H9 (cell line): ENCODE data around the gene GRK3. TPM values are rescaled to one million over a fixed set of nuclear protein-coding genes. Genes with fewer than 3 reads are reported as not detected.

ENCODE experiments used
- DNase-seq: peaks from one replicate; pipeline ENCODE4 v3.0.0-alpha.2; 2017
- H2AFZ ChIP-seq: one replicate; pipeline ENCODE4 v1.6.1; 2013; ENCODE audit warnings: mild to moderate bottlenecking, low read length, control low read depth, moderate library complexity
- H2AK5ac ChIP-seq: 2 replicates; pipeline ENCODE4 v1.6.1; 2013; ENCODE audit warnings: low read length, control low read depth, mixed read lengths; ENCODE audit not compliant: insufficient read length
- H2BK120ac ChIP-seq: one replicate; pipeline ENCODE4 v1.6.1; 2013; ENCODE audit warnings: low read depth, mild to moderate bottlenecking, low read length, control low read depth, inconsistent platforms; ENCODE audit not compliant: poor library complexity, severe bottlenecking
- H2BK12ac ChIP-seq: 2 replicates; pipeline ENCODE4 v1.6.1; 2013; ENCODE audit warnings: low read length, control low read depth, mixed read lengths, low read depth; ENCODE audit not compliant: insufficient read length
- H2BK15ac ChIP-seq: 2 replicates; pipeline ENCODE4 v1.6.1; 2013; ENCODE audit warnings: low read depth, low read length, control low read depth
- H2BK20ac ChIP-seq: one replicate; pipeline ENCODE4 v1.6.1; 2013; ENCODE audit warnings: low read depth, mild to moderate bottlenecking, low read length, control low read depth, inconsistent platforms; ENCODE audit not compliant: poor library complexity, severe bottlenecking
- H2BK5ac ChIP-seq: 2 replicates; pipeline ENCODE4 v1.6.1; 2013; ENCODE audit warnings: low read length, control low read depth, mixed read lengths; ENCODE audit not compliant: insufficient read length
- H3K14ac ChIP-seq: 2 replicates; pipeline ENCODE4 v1.6.1; 2013; ENCODE audit warnings: low read length, control low read depth; ENCODE audit not compliant: insufficient read depth
- H3K18ac ChIP-seq: 2 replicates; pipeline ENCODE4 v1.6.1; 2013; ENCODE audit warnings: low read depth, mild to moderate bottlenecking, mixed read lengths, low read length, control low read depth; ENCODE audit not compliant: insufficient read length
- H3K23ac ChIP-seq: 2 replicates; pipeline ENCODE4 v1.6.1; 2013; ENCODE audit warnings: low read length, control low read depth, mixed read lengths, low read depth; ENCODE audit not compliant: insufficient read length
- H3K23me2 ChIP-seq: 2 replicates; pipeline ENCODE4 v1.6.1; 2013; ENCODE audit warnings: low read depth, mild to moderate bottlenecking, mixed read lengths, low read length, control low read depth; ENCODE audit not compliant: insufficient read length, poor library complexity, severe bottlenecking
- H3K27ac ChIP-seq: 2 replicates; pipeline ENCODE4 v1.5.1; 2013; ENCODE audit warnings: low read length, control low read depth, mixed read lengths, low read depth; ENCODE audit not compliant: insufficient read length
- H3K27me3 ChIP-seq: 2 replicates; pipeline ENCODE4 v1.6.1; 2013; ENCODE audit warnings: low read length, control low read depth, inconsistent platforms; ENCODE audit not compliant: insufficient read depth
- H3K4ac ChIP-seq: 2 replicates; pipeline ENCODE4 v1.6.1; 2013; ENCODE audit warnings: low read depth, mild to moderate bottlenecking, control low read depth, inconsistent platforms, low read length, moderate library complexity
- H3K4me1 ChIP-seq: 2 replicates; pipeline ENCODE4 v1.6.1; 2013; ENCODE audit warnings: low read length, control low read depth, inconsistent platforms; ENCODE audit not compliant: insufficient read depth
- H3K4me2 ChIP-seq: 2 replicates; pipeline ENCODE4 v1.6.1; 2013; ENCODE audit warnings: low read length, control low read depth, mixed read lengths; ENCODE audit not compliant: insufficient read length, insufficient read depth
- H3K56ac ChIP-seq: 2 replicates; pipeline ENCODE4 v1.6.1; 2013; ENCODE audit warnings: low read depth, mild to moderate bottlenecking, mixed read lengths, low read length, control low read depth; ENCODE audit not compliant: insufficient read length
- H3K79me1 ChIP-seq: 2 replicates; pipeline ENCODE4 v1.6.1; 2013; ENCODE audit warnings: low read depth, mild to moderate bottlenecking, moderate library complexity, low read length, control low read depth, inconsistent platforms; ENCODE audit not compliant: insufficient read depth, poor library complexity, severe bottlenecking
- H3K79me2 ChIP-seq: 2 replicates; pipeline ENCODE4 v1.6.1; 2013; ENCODE audit warnings: low read length, control low read depth, inconsistent platforms; ENCODE audit not compliant: insufficient read depth
- H3K9ac ChIP-seq: 2 replicates; pipeline ENCODE4 v1.6.1; 2013; ENCODE audit warnings: low read length, control low read depth, mixed read lengths; ENCODE audit not compliant: insufficient read length; ENCODE audit errors: extremely low read depth
- H3K9me3 ChIP-seq: one replicate; pipeline ENCODE4 v1.6.1; 2013; ENCODE audit warnings: low read depth, low read length, inconsistent platforms; ENCODE audit not compliant: control insufficient read depth
- H3T11ph ChIP-seq: one replicate; pipeline ENCODE4 v1.6.1; 2013; ENCODE audit warnings: mild to moderate bottlenecking, low read length, control low read depth, inconsistent platforms
- H4K20me1 ChIP-seq: one replicate; pipeline ENCODE4 v1.6.1; 2013; ENCODE audit not compliant: control insufficient read depth, insufficient read length, insufficient read depth
- H4K5ac ChIP-seq: 2 replicates; pipeline ENCODE4 v1.6.1; 2013; ENCODE audit warnings: low read depth, mild to moderate bottlenecking, mixed read lengths, low read length, control low read depth; ENCODE audit not compliant: insufficient read length
- H4K8ac ChIP-seq: replicated peaks from 2 replicates; pipeline ENCODE4 v1.6.1; 2013; ENCODE audit warnings: low read length, control low read depth, mixed read lengths, low read depth; ENCODE audit not compliant: insufficient read length
- H4K91ac ChIP-seq: 2 replicates; pipeline ENCODE4 v1.6.1; 2013; ENCODE audit warnings: low read depth, mild to moderate bottlenecking, moderate library complexity, mixed read lengths, low read length, control low read depth; ENCODE audit not compliant: insufficient read length
- H3K27ac Mint-ChIP-seq, 3 experiments: 2 replicates in 2 of 3; 3 replicates in 1 of 3; pipeline ENCODE4 v1.8.0; 2020 to 2021; ENCODE audit warnings: mixed read lengths in 3 of 3, mild to moderate bottlenecking in 1 of 3, moderate library complexity in 1 of 3
- H3K27me3 Mint-ChIP-seq: 2 replicates; pipeline ENCODE4 v1.8.0; 2021; ENCODE audit warnings: low read depth, mild to moderate bottlenecking, moderate library complexity, mixed read lengths
- H3K36me3 Mint-ChIP-seq, 3 experiments: 2 replicates in 2 of 3; 3 replicates in 1 of 3; pipeline ENCODE4 v1.8.0; 2020 to 2021; ENCODE audit warnings: low read depth in 3 of 3, mixed read lengths in 3 of 3; ENCODE audit not compliant: insufficient read depth in 1 of 3
- H3K4me1 Mint-ChIP-seq, 2 experiments: 2 replicates each; pipeline ENCODE4 v1.8.0; 2020; ENCODE audit warnings: mixed read lengths in 2 of 2
- H3K4me3 Mint-ChIP-seq, 2 experiments: 2 replicates in 1 of 2; 3 replicates in 1 of 2; pipeline ENCODE4 v1.8.0; 2020 to 2021; ENCODE audit warnings: mild to moderate bottlenecking in 2 of 2, mixed read lengths in 2 of 2, moderate library complexity in 1 of 2
- H3K9me3 Mint-ChIP-seq, 2 experiments: 2 replicates in 1 of 2; 3 replicates in 1 of 2; pipeline ENCODE4 v1.8.0; 2020; ENCODE audit warnings: mild to moderate bottlenecking in 2 of 2, mixed read lengths in 2 of 2, moderate library complexity in 1 of 2
- WGBS: extraction: QIAGEN DNeasy Blood & Tissue Kit; methylation state at CpG from one replicate; pipeline ENCODE4 v1.1.7; 2013; ENCODE audit warnings: missing lambda C conversion rate, low lambda C conversion rate, mixed read lengths; ENCODE audit not compliant: insufficient read length; ENCODE audit errors: extremely low coverage; 5-methylcytosine and 5-hydroxymethylcytosine counted together
- total RNA-seq: library from RNA; stranded (reverse); gene quantifications from 2 replicates; pipeline ENCODE4 v1.2.1, GENCODE V29; 2021
- TF ChIP-seq, protein P1 (sequence below): fragments of 200-600 bp; sonication (generic); conservative IDR thresholded peaks from 3 replicates; pipeline ENCODE4 v1.8.0; 2021; ENCODE audit warnings: antibody characterized with exemption, mild to moderate bottlenecking

The GRK3 gene
- total RNA-seq, 1 experiment from 2014 or later: 23.9 TPM

DNA sequence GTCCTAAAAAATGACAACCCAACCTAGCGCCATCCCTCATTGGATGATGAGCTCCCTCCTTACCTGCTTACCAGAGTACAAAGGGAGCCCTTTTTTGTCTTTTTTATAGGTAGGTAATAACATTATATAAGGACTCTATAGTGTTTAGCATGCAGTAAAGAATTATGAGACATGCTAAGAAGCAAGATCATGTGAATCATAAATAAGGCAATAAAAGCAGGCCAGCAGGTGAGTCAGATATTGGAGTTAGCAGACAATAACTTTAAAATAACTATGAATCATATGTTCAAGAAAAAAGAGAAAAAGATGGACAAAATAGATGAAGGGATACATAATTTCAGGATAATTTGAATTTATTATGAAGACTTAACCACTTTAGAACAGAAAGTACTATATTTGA lies 81.5 kb downstream of the GRK3 start:
- H2BK12ac ChIP-seq: no peak overlapping the region
- H3K4me3 Mint-ChIP-seq: no peak overlapping the region
- H2BK120ac ChIP-seq: no peak overlapping the region
- TF ChIP-seq, protein P1, sequence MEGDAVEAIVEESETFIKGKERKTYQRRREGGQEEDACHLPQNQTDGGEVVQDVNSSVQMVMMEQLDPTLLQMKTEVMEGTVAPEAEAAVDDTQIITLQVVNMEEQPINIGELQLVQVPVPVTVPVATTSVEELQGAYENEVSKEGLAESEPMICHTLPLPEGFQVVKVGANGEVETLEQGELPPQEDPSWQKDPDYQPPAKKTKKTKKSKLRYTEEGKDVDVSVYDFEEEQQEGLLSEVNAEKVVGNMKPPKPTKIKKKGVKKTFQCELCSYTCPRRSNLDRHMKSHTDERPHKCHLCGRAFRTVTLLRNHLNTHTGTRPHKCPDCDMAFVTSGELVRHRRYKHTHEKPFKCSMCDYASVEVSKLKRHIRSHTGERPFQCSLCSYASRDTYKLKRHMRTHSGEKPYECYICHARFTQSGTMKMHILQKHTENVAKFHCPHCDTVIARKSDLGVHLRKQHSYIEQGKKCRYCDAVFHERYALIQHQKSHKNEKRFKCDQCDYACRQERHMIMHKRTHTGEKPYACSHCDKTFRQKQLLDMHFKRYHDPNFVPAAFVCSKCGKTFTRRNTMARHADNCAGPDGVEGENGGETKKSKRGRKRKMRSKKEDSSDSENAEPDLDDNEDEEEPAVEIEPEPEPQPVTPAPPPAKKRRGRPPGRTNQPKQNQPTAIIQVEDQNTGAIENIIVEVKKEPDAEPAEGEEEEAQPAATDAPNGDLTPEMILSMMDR: no peak
- H3K79me2 ChIP-seq: no peaks in the 10 kb centered on the region
- H3K4me2 ChIP-seq: no peak overlapping the region
- no peak overlapping the region for H2AK5ac ChIP-seq
- H4K5ac ChIP-seq: no peak overlapping the region
- H3K56ac ChIP-seq: no peak overlapping the region
- no peak overlapping the region for H2BK20ac ChIP-seq
- H3K4me1 ChIP-seq: no peaks in the 10 kb centered on the region; the same call in 1 of the 2 replicates
- no peak overlapping the region for H3K4ac ChIP-seq
- WGBS: no CpG with 5 or more reads among the region's 1 CpG
- H3K27me3 Mint-ChIP-seq: no peaks in the 10 kb centered on the region
- no peaks in the 10 kb centered on the region for H3K27me3 ChIP-seq
- H2BK5ac ChIP-seq: no peak overlapping the region
- H3K9ac ChIP-seq: no peak overlapping the region
- no peaks in the 10 kb centered on the region for H3K9me3 Mint-ChIP-seq
- H3K79me1 ChIP-seq: no peaks in the 10 kb centered on the region
- no peaks in the 10 kb centered on the region for H3K23me2 ChIP-seq
- no peak overlapping the region for H2BK15ac ChIP-seq
- H3T11ph ChIP-seq: no peak overlapping the region
- H3K9me3 ChIP-seq: no peaks in the 10 kb centered on the region
- no peak overlapping the region for H3K27ac Mint-ChIP-seq
- no peak overlapping the region for H4K91ac ChIP-seq
- H3K4me1 Mint-ChIP-seq: peaks cover 23% of the 10 kb centered on the region in 2 experiments
- no peak overlapping the region for H4K8ac ChIP-seq
- H3K14ac ChIP-seq: no peak overlapping the region
- no peak overlapping the region for H2AFZ ChIP-seq
- no peak for DNase-seq
- 0 out of 7 replicates have a peak, but pooled peaks cover 0 to 5% (median 0%) of the 10 kb centered on the region in 3 experiments for H3K36me3 Mint-ChIP-seq
- no peak overlapping the region for H3K27ac ChIP-seq
- no peak overlapping the region for H3K23ac ChIP-seq
- H3K18ac ChIP-seq: no peak overlapping the region
- H4K20me1 ChIP-seq: no peaks in the 10 kb centered on the region
